HUES64 (cell line): Measurements from ENCODE around the gene OIP5. TPM values are rescaled to one million over a fixed set of nuclear protein-coding genes. Genes with fewer than 3 reads are reported as not detected.

Experiments used
- H3K27ac ChIP-seq: 2 replicates; pipeline ENCODE4 v1.7.0; 2013; ENCODE audit warnings: low read depth, low read length, inconsistent platforms
- H3K27me3 ChIP-seq: 2 replicates; pipeline ENCODE4 v1.6.1; 2013; ENCODE audit warnings: mild to moderate bottlenecking, low read length; ENCODE audit not compliant: insufficient read depth
- H3K36me3 ChIP-seq: 2 replicates; pipeline ENCODE4 v1.6.1; 2013; ENCODE audit warnings: mild to moderate bottlenecking, low read length; ENCODE audit not compliant: insufficient read depth
- H3K4me1 ChIP-seq: 2 replicates; pipeline ENCODE4 v1.6.1; 2013; ENCODE audit warnings: mild to moderate bottlenecking, low read length, moderate library complexity; ENCODE audit not compliant: insufficient read depth
- H3K4me3 ChIP-seq: 2 replicates; pipeline ENCODE4 v1.5.1; 2013; ENCODE audit warnings: mild to moderate bottlenecking, low read length, moderate library complexity
- H3K9ac ChIP-seq: 2 replicates; pipeline ENCODE4 v1.6.1; 2013; ENCODE audit warnings: mild to moderate bottlenecking, low read depth, low read length
- H3K9me3 ChIP-seq: 2 replicates; pipeline ENCODE4 v1.6.1; 2013; ENCODE audit warnings: low read depth, low read length; ENCODE audit not compliant: insufficient read depth
- WGBS: fragments of 150-250, 120-280 bp; methylation state at CpG from one replicate; pipeline ENCODE4 v1.1.7; 2013; ENCODE audit warnings: missing lambda C conversion rate; 5-methylcytosine and 5-hydroxymethylcytosine counted together
- polyA plus RNA-seq, 2 experiments: library from polyadenylated mRNA; stranded (reverse); fragments of 50-300 nt; gene quantifications; one replicate each; pipeline ENCODE4 v1.2.3, GENCODE V29; 2013

OIP5 gene
- polyA plus RNA-seq (2013, experiment 1 of 2) = 41.3 TPM
- 40.6 TPM for polyA plus RNA-seq (2013, experiment 2 of 2)

DNA sequence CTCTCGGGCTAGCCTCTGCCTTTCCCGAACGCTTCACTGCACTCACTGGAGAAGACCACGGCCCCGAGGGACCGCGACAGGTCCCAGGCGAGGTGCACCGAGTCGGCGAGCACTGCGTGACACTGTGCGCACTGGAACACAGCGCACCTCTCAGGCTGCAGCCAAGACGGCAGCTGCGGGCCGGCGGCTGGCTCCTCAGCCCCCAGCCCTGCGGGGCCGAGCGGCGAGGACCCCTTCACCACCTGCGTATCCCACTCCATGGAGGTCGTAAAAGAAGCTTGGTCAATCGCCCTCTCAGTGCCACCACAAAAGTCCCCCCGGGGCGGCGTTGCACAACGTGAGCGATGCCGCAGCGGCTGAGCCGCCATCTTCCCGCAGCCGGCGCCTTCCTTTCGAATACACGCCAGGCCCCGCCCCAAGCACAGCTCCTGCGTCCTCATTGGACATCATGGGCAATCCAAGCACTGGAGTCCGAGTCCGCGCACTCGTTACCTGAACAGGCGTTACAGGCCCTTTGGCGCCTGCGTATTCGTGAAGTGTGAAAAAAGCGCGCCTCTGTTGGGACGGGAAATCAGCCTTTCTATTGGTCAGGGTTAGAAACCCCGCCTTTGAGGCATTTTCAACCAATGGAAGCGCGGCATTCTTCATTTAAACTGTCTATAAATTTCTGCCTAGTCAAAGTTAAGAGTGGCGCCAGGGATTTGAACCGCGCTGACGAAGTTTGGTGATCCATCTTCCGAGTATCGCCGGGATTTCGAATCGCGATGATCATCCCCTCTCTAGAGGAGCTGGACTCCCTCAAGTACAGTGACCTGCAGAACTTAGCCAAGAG is at the start of gene OIP5, which contains the start of gene NUSAP1:
Gene OIP5, minus strand, starts transcription at position 398 of the 832 bp plus-strand sequence. Its CDS starts 30 bp downstream, at position 368.
Gene NUSAP1, plus strand, starts transcription at position 688 of the 832 bp plus-strand sequence. Its CDS starts 77 bp downstream, at position 765.
- Histone ChIP-seq H3K4me3 (peak within 1 kb of the TSS; percentile 83), H3K9me3 (no peaks in the 10 kb centered on the region), H3K36me3 (peaks cover 15% of the 10 kb centered on the region), H3K9ac (peak within 1 kb of the TSS; percentile 91), H3K27ac (peak within 1 kb of the TSS; percentile 95), H3K27me3 (no peaks in the 10 kb centered on the region), H3K4me1 (no peaks in the 10 kb centered on the region)
- under 1% methylated on average over 64 of the region's 64 CpGs for WGBS

DNA sequence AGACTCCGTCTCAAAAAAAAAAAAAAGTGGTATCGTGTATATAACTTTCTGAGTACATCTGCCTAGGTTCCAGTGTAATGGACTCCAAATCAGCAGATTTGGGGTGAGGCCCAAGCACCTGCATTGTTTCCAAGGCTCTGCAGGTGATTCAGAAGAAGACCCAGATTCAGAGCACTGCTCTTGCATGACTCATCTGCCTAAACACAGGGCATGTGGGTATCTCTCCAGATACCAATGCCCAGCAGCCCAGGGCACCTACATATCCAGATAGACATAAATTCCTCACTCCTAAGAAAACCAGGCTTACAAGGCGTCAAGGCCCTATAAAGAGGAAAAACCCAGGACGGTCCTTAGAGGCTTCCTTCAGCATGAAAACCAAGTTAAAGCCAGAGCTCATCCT is 45.6 kb upstream of the OIP5 start:
- Histone ChIP-seq H3K4me3 (no peak overlapping the region), H3K9me3 (peaks cover 9% of the 10 kb centered on the region; the same call in 1 of the 2 replicates), H3K4me1 (no peaks in the 10 kb centered on the region), H3K27me3 (no peaks in the 10 kb centered on the region), H3K27ac (no peak overlapping the region), H3K36me3 (peaks cover 78% of the 10 kb centered on the region), H3K9ac (no peak overlapping the region)
- 96% methylated on average over 4 of the region's 4 CpGs for WGBS

DNA sequence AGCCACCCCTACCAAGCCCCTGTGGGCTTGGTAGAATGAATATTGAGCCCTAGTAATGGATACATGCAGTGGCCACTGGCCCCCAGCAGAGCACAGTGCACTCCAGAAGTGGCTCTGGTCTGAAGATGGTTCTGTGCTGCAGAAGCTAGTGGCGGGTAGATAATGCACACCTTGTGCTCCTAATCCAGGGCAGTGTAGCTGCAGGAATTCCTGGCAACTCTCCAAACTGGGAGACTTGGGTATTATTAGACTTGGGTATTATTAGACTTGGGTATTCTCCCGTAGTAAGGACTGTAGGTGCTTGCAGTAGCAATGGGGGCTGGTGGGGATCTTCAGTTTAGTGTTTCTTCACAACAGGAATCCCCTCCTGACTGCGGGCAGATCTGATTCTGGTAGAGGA is 35.0 kb upstream of the OIP5 start:
- Histone ChIP-seq H3K9ac (no peak overlapping the region), H3K4me1 (no peaks in the 10 kb centered on the region), H3K27me3 (no peaks in the 10 kb centered on the region), H3K4me3 (no peak overlapping the region), H3K9me3 (no peaks in the 10 kb centered on the region), H3K27ac (no peak overlapping the region), H3K36me3 (peaks cover 90% of the 10 kb centered on the region)
- 92% methylated on average over 3 of the region's 3 CpGs for WGBS

DNA sequence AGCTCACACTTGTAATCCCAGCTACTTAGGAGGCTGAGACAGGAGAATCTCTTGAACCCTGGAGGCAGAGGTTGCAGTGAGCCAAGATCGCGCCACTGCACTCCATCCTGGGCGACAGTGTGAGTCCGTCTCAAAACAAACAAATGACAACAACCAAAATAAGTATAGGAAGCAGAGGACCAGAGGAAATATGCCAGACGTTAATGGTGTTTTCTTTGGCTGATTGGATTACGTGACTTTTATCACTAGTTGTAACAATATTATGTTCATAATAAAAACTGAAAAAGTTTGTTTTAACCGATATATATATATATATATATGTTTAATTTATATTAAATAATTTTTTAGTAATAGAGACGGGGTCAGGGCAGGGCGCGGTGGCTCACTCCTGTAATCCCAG is 22.0 kb upstream of the OIP5 start:
- no peak overlapping the region for H3K4me3 ChIP-seq
- H3K9me3 ChIP-seq = no peaks in the 10 kb centered on the region
- no peaks in the 10 kb centered on the region for H3K27me3 ChIP-seq
- no peak overlapping the region for H3K27ac ChIP-seq
- 92% methylated on average over 7 of the region's 10 CpGs for WGBS
- H3K9ac ChIP-seq = no peak overlapping the region
- no peaks in the 10 kb centered on the region for H3K4me1 ChIP-seq
- peaks cover 93% of the 10 kb centered on the region for H3K36me3 ChIP-seq

DNA sequence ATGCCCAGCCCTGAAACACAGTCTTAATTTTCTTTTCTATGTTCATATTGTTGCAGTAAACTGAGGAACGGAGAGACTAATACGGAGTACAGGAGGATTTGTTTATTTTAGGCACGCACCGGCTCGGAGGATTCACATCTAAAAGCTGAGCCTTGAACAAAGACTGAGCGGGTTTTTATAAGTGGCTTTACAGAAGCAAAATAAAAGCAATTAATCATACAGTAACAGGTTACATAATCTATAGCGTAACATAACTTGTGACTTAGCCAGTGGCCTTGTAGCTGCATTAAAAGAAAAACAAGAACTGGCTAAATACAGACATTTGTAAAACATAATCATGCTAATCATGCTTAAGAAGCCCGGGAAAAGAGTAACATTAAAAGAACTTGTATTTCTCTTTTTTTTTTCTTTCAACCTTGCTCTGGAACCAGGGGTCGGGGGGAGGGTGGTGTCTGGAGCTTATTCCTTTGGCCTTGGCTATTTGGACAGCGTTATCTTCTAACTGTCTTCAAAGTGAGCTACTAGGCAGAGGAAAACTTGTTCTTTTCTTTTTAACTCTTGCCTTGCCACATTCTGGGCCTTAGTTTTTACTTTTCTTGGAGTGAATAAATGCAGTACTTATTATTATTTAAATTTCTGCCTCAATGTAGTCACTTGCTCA is 17.8 kb upstream of the OIP5 start:
- H3K36me3 ChIP-seq = peaks cover 90% of the 10 kb centered on the region
- WGBS = 95% methylated on average over 9 of the region's 10 CpGs

DNA sequence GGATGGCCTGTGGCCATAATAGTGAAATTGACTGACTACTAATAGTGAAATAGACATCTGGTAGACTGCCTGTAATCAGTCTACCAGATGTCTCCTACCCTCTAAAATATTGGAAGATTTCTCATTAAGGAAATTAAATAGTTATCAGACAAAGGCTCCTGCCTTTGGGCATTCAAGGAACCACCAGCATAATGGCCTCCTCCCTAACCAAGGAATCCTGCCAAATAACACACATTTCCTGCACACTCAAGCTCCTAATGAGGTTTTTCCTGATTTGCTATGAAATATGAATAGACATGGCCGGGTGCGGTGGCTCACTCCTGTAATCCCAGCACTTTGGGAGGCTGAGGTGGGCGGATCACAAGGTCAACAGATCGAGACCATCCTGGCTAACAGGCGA is 14.8 kb upstream of the OIP5 start:
- no peak overlapping the region for H3K4me3 ChIP-seq
- no peaks in the 10 kb centered on the region for H3K27me3 ChIP-seq
- no peaks in the 10 kb centered on the region for H3K4me1 ChIP-seq
- 98% methylated on average over 5 of the region's 5 CpGs for WGBS
- peaks cover 97% of the 10 kb centered on the region for H3K36me3 ChIP-seq
- no peak overlapping the region for H3K9ac ChIP-seq
- no peaks in the 10 kb centered on the region for H3K9me3 ChIP-seq
- no peak overlapping the region for H3K27ac ChIP-seq

More for the DNA sequence above, 17.8 kb upstream of the OIP5 start:
- Histone ChIP-seq H3K4me3 (no peak overlapping the region), H3K9me3 (no peaks in the 10 kb centered on the region), H3K27ac (no peak overlapping the region), H3K4me1 (no peaks in the 10 kb centered on the region), H3K27me3 (no peaks in the 10 kb centered on the region), H3K9ac (no peak overlapping the region)

DNA sequence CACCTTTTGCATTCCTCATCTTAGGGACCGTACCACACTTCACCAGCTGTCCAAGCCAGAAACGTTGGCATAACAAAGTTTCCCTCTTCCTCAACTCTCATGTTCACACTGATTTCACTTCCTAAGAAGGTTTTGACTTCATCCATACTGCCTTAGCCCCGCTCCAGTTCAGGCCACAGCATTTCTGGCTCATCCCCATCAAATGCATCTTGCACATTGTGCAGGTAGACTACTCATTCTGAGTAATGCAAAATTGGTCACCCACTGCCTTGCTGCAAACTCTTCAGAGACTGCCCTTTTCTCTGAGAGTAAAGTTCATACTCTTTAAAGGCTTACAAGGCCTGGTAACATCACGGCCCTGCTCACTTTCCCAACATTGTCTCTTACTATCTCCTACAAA is 9.1 kb upstream of the OIP5 start:
- no peak overlapping the region for H3K4me3 ChIP-seq
- no peaks in the 10 kb centered on the region for H3K27me3 ChIP-seq
- H3K27ac ChIP-seq = no peak overlapping the region
- no peaks in the 10 kb centered on the region for H3K9me3 ChIP-seq
- peaks cover 88% of the 10 kb centered on the region for H3K36me3 ChIP-seq
- H3K9ac ChIP-seq = no peak overlapping the region
- no peaks in the 10 kb centered on the region for H3K4me1 ChIP-seq
- WGBS = 83% methylated on average over 4 of the region's 4 CpGs

DNA sequence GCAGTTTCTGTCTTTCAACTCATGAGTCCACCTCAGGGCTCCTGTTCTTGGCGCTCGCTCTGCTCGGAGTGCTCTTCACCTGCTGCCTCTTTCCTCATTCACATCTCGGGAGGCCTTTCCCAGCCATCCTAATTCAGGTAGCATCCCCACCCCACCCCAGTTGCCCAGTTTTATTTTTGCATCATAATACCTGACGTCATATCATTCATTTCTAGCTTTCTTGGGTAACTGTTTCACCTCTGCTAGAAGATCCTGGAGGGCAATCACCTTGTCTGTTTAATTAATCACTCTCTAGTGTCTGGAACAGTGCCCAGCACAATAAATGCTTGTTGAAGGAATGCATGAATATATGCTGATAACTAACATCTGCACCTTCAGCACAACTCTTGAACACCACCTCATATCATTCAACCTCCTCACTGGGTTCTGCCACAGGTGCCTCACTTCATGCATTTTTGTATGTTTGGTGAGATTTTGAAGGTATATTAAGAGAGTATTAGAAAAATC is 7.9 kb upstream of the OIP5 start:
- Histone ChIP-seq H3K27me3 (no peaks in the 10 kb centered on the region), H3K27ac (no peak overlapping the region), H3K4me1 (no peaks in the 10 kb centered on the region), H3K9me3 (no peaks in the 10 kb centered on the region), H3K4me3 (no peak overlapping the region), H3K9ac (no peak overlapping the region), H3K36me3 (peaks cover 76% of the 10 kb centered on the region)
- WGBS = 83% methylated on average over 5 of the region's 5 CpGs

DNA sequence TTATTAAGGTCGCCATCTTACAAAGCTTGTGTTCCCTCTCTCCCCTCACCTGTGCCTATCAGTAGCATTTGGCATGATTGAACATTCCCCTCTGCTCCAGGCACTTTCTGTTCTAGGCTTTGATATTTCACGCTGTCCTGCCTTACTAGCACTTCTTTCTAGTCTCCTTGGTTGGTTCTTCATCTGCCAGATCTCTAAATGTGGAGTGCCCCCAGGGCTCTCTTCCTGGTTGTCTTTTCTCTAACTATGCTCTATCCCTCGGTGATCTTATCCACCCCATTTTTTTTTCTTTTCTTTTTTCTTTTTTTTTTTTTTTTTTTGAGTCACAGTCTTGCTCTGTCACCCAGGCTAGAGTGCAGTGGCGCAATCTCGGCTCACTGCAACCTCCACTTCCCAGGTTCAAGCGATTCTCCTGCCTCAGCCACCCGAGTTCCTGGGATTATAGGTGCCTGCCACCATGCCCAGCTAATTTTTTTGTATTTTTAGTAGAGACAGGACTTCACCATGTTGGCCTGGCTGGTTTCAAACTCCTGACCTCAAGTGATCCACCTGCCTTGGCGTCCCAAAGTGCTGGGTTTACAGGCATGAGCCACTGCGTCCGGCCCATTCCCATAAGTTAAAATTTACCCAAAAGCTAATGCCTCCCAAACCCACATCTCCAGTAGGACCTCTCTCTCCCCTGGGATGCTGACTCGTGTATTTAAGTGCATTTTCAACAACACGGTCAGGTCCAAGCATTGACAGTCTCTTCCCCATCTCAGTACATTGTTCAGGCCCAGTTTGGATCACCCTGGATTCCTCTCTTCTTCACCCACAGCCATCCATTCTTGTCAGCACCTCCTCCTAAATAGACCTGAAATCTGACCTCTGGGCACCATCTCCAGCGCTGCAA is 5.5 kb upstream of the OIP5 start:
- 91% methylated on average over 13 of the region's 13 CpGs for WGBS
- no peak overlapping the region for H3K9ac ChIP-seq

DNA sequence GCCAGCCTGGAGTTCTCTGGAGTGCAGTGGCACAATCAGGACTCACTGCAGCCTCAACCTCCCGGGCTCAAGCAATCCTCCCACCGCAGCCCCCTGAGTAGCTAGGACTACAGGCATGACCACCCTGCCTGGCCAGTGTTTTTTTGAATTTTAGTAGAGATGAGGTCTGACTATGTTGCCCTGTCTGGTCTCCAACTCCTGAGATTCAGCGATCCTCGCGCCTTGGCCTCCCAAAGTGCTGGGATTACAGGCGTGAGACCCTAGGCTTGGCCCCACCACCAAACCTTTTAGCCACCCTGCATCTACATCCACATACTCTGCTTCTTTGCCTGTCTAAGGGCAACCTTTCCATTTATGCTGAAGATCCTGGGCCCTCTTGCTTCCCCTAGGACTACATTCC is 4.7 kb upstream of the OIP5 start:
- H3K36me3 ChIP-seq = peaks cover 44% of the 10 kb centered on the region
- H3K9me3 ChIP-seq = no peaks in the 10 kb centered on the region
- no peak overlapping the region for H3K9ac ChIP-seq
- no peak overlapping the region for H3K27ac ChIP-seq
- no peak overlapping the region for H3K4me3 ChIP-seq
- H3K4me1 ChIP-seq = no peaks in the 10 kb centered on the region
- no peaks in the 10 kb centered on the region for H3K27me3 ChIP-seq
- 97% methylated on average over 6 of the region's 6 CpGs for WGBS

More for the DNA sequence above, 5.5 kb upstream of the OIP5 start:
- no peaks in the 10 kb centered on the region for H3K27me3 ChIP-seq
- no peaks in the 10 kb centered on the region for H3K4me1 ChIP-seq
- no peak overlapping the region for H3K27ac ChIP-seq
- H3K9me3 ChIP-seq = no peaks in the 10 kb centered on the region
- H3K4me3 ChIP-seq = no peak overlapping the region
- peaks cover 53% of the 10 kb centered on the region for H3K36me3 ChIP-seq
